A549 (cell line): ENCODE results near the gene TXNRD2.

Experiments used
- NR3C1 ChIP-seq: fragments of >200 bp; sonication (Bioruptor Twin); formaldehyde crosslinking; IDR thresholded peaks from 3 replicates; pipeline ENCODE4 v1.6.1; 2017
- POLR2A ChIP-seq: IDR thresholded peaks from 2 replicates; pipeline ENCODE4 v1.6.1; 2012; ENCODE audit warnings: mild to moderate bottlenecking, low read length
- RCOR1 ChIP-seq: fragments of 150-350 bp; IDR thresholded peaks from 2 replicates; pipeline ENCODE4 v1.6.1; 2014; ENCODE audit warnings: antibody characterized with exemption, low read length, low read depth
- TF ChIP-seq, protein P1 (sequence below): fragments of >200 bp; sonication (Bioruptor Twin); formaldehyde crosslinking; IDR thresholded peaks from 3 replicates; pipeline ENCODE4 v1.5.1; 2016
- TF ChIP-seq, protein P2 (sequence below): fragments of 250-450 bp; sonication (Bioruptor Pico); IDR thresholded peaks from 2 replicates; pipeline ENCODE4 v1.5.0; 2021; ENCODE audit warnings: mild to moderate bottlenecking, moderate library complexity, borderline replicate concordance

DNA sequence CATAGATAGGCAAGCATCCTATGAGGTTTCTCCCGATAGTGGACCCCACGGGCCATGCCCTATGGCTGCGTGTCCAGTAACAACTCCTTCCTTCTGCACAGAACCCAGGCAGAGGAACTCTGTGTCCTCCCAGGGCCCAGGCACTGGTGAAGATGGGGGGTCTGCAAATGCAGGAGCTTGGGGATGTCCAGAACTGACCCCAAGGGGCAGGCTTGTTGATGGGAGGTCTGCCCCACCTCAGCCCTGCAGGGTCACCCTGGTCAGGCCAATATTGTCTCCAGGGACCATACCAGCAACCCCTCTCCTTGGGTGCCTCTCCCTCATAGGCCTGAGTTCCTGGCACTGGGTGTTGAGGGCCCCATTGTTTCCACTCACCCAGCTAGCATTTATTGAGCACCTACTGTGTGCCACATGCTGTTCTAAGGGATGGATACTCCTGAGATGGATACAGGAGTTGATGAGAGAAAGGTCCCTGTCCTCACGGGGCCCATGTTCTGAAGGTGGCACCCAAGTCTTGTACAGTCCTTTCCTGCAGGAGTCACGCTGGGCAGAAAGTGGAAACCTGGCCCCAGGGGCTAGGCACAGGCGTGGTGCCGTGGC, 26.3 kb upstream of the TXNRD2 start:
- no peak for TF ChIP-seq POLR2A
- no peak for TF ChIP-seq NR3C1
- TF ChIP-seq RCOR1: no peak
- TF ChIP-seq, protein P1, sequence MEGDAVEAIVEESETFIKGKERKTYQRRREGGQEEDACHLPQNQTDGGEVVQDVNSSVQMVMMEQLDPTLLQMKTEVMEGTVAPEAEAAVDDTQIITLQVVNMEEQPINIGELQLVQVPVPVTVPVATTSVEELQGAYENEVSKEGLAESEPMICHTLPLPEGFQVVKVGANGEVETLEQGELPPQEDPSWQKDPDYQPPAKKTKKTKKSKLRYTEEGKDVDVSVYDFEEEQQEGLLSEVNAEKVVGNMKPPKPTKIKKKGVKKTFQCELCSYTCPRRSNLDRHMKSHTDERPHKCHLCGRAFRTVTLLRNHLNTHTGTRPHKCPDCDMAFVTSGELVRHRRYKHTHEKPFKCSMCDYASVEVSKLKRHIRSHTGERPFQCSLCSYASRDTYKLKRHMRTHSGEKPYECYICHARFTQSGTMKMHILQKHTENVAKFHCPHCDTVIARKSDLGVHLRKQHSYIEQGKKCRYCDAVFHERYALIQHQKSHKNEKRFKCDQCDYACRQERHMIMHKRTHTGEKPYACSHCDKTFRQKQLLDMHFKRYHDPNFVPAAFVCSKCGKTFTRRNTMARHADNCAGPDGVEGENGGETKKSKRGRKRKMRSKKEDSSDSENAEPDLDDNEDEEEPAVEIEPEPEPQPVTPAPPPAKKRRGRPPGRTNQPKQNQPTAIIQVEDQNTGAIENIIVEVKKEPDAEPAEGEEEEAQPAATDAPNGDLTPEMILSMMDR: no peak
- TF ChIP-seq, protein P2, sequence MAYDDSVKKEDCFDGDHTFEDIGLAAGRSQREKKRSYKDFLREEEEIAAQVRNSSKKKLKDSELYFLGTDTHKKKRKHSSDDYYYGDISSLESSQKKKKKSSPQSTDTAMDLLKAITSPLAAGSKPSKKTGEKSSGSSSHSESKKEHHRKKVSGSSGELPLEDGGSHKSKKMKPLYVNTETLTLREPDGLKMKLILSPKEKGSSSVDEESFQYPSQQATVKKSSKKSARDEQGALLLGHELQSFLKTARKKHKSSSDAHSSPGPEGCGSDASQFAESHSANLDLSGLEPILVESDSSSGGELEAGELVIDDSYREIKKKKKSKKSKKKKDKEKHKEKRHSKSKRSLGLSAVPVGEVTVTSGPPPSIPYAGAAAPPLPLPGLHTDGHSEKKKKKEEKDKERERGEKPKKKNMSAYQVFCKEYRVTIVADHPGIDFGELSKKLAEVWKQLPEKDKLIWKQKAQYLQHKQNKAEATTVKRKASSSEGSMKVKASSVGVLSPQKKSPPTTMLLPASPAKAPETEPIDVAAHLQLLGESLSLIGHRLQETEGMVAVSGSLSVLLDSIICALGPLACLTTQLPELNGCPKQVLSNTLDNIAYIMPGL (CRISPR knock-in tag): no peak
